ENCODE measurements around the gene CSMD2. TPM values are rescaled to one million over a fixed set of nuclear protein-coding genes. Genes with fewer than 3 reads are reported as not detected.
A peak's percentile ranks its signal among the peaks of the same experiment; 100 is the strongest.
"Not testable (repeated sequence)": the region's sequence is repeated elsewhere in the genome, so short reads cannot be mapped to it uniquely, and the experiment has no call there.

Gene CSMD2
- total RNA-seq, 1 donor from 2014 or later, result 0.22 TPM

DNA sequence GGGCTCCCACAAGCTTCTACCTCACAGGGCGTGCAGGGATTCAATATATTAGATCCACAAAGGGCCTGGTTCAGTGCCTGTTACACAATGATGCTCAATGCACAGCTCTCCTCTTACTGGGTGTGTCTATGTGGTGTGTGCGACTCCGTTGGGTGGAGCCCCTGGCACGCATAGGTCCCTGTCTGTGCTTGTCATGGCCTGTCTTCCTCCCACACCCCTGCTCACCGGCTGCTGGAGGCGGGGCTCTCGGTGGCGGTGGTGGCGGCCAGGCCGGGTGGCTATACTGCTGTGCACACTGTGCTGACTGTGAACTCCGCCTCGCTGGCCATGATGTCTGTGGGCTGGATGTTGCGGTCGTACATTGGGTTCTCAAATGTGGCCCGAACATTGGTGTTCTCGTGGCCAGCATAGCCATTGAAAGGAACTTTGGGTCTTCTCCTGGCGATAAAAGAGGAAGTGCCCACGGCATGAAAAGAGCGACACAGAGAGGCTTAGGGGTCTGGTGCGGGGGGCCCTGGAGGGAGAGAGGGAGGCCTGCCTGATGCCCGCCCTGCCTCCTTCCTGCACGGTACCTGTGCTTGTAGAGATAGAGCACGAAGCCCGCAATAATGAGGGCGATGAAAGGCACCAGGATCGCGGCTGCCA, 645.7 kb downstream of the CSMD2 start:
- ATAC-seq (no peak), DNase-seq (no peak)
- intact Hi-C loops (cut with micrococcal nuclease), result no loop called here

DNA sequence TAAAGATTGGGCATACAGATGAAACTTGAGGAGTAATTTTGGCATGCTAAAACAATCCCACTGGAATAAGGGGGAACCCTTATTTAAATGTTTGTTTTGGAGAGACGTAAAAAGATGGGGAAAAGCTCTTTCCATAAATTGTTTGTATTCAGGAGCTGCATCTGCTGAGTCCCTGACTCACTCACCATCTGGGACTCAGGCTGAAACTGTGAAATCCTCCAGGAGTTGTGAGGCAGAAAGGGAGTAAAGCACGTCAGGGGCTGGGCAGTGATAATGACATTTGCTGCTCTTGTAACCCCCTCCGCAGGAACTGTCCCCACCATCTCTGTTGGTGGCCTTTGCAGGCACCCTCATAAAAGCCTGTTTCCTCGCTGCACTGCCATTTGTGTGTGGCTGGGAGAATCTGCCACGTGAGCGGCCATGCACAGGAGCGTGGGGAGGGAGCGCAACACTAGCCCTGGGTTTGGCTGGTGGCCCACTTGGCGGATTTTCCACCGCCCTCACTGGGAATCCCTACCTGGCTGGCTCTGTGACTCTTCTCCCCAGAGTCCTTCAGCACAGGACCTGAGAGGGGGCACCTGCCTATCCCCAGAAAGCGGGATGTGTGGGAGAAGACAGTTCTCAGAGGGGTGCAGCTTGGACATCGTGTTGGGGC, 647.3 kb downstream of the CSMD2 start:
- DNase-seq, result no peak
- intact Hi-C loops (cut with micrococcal nuclease), result no loop called here
- ATAC-seq, result no peak

DNA sequence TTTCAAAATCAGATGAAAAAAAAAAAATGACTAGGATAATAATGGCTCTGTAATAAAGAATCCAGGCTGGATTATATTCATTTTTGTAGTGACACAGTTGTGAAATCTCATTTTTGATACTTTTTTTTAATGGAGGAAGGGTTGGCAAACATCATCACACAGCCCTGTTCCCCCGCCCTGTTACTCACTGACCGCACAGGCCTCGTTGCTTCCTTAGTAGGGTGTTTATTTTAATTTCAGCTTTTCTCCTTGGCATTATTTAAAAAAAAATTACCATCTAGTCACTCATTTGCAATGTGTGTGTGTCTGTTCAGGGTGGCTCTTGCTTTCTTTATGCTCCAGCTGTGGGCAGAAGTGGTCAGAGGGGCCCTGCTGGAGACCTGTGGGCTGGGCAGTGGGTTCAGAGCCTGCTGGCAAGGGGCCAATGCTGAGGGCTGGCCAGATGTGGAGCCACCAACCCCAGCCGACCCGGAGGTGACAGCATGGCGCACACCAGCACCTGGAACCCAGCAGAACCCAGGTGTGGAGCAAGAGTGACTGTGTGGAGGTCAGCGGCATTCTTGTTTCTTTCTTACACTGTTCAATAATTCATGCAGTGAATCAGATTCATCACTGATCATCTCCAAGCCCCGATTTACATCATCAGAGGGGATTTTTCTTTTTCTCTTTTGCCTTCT, 648.0 kb downstream of the CSMD2 start:
- no peak for DNase-seq
- ATAC-seq, result no peak
- intact Hi-C loops (cut with micrococcal nuclease), result no loop called here

DNA sequence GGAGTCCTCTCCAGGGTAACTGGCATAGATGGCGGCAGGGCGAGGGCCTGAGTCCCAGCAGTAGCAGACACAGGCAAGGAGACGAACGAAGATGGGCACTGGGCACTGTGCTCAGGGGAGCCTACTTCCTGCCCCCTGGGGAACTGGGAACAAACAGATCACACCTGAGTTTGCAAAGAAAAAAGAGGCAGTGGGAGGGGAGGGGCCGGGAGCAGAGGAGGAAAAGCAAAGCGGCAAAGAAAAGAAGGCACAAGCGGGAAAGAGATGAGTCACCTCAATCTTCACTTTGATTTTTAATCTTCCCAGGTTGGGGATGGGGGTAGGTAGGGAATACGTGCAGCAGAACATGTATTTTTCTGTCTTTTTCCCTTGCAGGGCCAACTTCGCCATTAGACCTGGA, 648.6 kb downstream of the CSMD2 start:
- intact Hi-C loops (cut with micrococcal nuclease), result no loop called here
- peak; percentile 8 for ATAC-seq
- no peak for DNase-seq

DNA sequence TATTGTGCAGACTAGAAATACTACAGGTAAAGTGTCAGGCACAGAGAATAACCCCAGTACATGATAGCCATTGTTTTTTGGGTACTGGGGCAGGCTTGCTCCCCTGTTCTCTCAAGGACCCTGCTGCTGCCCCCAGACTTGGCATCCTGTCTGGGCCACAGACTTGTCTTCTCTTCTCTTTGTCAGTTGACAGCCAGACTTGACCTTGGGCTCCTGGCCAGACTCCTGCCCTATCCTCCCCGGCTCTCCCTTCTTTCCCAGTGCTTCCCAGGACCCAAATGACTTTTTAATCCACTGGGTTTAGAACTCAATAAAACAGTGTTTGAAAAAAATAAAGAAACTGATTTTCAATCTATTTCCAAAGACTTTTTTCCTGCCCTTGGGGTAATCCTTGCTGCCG, 649.4 kb downstream of the CSMD2 start:
- peak; percentile 65 for DNase-seq
- peak; percentile 88 for ATAC-seq
- intact Hi-C loops (cut with micrococcal nuclease), result no loop called here

DNA sequence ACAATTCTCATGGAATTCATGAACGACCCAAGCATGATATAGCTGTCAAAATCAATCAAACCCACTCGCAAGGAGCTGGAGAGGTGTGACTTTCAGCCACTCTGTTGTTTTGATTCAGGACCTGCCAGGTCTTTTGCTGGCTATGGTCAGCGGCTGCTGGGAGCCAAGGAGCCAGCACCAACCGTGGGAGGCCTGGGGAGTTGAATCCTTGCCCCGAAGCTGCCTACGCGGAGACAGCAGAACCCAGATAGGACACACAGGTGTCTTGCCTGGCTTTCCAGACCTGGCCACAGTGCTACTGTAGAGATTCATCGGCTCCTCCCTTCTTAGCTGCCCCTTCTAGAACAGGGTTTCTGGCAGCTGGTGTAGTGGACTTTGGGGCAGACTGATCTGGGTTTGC, 649.9 kb downstream of the CSMD2 start:
- DNase-seq, result no peak
- peak; percentile 55 for ATAC-seq
- intact Hi-C loops (cut with micrococcal nuclease), result no loop called here

DNA sequence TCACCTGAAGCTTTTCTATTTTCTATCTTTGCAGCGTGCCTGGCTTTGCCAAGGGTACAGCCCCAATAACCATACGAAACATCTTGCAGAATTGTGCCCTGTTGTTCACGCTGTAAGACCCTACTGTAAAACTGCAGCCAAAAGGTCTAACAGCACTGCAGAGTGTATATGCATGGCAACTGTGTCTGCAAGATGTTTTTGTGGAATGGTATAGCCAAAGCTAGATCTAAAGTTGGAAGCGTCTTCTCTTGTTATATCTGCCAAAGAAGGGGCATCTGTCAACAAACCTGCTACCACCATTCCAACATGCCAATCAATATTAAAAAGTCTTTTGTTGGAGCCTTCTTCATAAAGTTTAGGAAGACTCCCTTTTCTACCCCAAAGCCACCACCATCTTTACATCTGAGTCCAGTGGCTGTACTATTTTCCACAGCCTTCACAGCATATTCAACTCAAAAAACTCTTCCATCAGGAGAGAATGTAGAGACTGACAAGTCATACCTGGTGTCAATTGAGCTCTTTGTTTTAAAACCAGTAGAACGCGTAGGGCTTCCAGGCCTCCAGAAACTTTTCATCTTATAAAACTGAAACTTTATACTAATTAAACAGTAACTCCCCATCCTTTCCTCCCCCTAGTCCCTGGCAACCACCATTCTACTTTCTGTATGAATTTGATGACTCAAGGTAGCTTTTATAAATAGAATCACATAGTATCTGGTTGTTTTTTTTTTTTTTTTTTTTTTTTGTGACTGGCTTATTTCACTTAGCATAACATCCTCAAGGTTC, 652.6 kb downstream of the CSMD2 start:
- intact Hi-C loops (cut with micrococcal nuclease), result no loop called here
- DNase-seq (no peak), ATAC-seq (no peak)

DNA sequence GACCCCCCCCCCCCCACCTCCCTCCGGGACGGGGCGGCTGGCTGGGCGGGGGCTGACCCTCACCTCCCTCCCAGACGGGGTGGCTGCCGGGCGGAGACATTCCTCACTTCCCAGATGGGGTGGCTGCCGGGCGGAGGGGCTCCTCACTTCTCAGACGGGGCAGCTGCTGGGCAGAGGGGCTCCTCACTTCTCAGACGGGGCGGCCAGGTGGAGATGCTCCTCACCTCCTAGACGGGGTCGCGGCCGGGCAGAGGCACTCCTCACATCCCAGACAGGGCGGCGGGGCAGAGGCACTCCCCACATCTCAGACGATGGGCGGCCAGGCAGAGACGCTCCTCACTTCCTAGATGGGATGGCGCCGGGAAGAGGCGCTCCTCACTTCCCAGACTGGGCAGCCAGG, 655.8 kb downstream of the CSMD2 start:
- ATAC-seq; DNase-seq; intact Hi-C loops (cut with micrococcal nuclease): not testable (repeated sequence)

DNA sequence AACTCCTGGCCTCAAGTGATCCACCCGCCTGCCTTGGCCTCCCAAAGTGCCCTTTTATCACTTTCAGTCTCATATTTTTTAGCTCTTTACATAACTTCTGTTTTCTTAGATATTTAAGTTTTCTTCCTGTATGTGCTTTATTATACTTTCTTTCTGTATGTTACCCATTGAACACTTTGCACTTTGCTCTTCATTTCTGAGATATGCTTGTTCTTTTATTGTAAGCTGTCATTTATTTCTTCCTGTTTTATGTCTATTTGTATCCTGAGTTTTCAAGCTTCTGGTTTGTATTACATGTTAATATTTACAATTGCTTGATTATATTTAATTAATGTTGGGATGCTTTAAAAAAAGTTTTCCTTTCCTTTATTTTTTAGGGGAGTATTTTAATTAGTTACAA, 656.9 kb downstream of the CSMD2 start:
- intact Hi-C loops (cut with micrococcal nuclease), result no loop called here
- ATAC-seq, result no peak
- no peak for DNase-seq

DNA sequence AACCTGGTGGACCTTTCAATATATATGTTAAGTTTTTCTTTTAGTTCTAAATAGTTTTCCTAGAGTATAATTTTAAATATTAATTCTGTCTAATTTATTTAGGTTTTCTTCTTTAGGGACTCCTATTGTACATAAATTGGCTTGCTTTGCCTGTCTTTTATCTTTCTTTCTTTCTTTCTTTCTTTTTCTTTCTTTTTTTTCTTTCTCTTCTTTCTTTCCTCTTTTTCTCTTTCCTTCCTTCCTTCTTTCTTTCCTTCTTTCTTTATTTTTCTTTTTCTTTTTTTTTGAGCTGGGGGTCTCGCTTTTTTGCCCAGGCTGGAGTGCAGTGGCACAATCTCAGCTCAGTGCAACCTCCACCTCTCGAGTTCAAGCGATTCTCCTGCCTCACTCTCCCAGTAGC, 657.4 kb downstream of the CSMD2 start:
- ATAC-seq (no peak), DNase-seq (no peak)
- intact Hi-C loops (cut with micrococcal nuclease), result no loop called here

DNA sequence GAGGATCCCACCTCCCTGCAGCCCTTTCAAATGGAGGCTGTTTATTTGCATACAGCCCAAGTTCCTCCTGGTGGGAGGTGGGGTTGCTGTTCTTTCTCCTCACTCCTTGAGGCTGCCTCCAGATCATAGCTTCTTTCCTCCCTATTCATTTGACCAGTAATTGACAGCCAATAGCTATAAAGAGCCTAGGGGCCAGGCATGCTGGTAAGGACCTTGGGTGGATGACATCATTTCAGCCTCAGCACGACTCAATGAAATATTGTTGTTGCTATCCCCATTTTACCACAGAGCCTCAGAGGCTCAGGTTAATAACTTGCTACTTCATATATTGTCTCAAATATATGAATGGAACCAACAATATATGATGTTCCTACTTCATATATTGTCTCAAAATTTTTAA, 661.5 kb downstream of the CSMD2 start:
- no peak for DNase-seq
- no peak for ATAC-seq
- intact Hi-C loops (cut with micrococcal nuclease), result no loop called here

DNA sequence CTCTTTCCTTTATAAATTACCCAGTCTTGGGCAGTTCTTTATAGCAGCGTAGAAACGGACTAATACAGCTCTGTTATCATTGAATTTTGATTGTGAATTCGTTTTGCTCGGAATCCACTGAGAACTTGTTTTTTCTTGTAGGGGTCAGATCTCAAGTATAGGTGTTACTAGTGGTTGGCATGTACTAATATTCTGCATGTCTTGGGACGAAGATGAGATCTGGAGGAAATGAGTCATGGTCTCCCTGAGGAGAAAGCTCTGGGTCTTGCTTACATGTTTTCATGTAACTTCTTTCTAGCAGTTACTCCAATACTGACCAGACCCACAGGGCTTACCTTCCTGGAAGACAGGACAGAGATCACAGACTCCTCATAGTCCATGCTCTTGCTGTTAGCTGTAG, 662.3 kb downstream of the CSMD2 start:
- intact Hi-C loops (cut with micrococcal nuclease), result no loop called here
- DNase-seq, result no peak
- no peak for ATAC-seq

DNA sequence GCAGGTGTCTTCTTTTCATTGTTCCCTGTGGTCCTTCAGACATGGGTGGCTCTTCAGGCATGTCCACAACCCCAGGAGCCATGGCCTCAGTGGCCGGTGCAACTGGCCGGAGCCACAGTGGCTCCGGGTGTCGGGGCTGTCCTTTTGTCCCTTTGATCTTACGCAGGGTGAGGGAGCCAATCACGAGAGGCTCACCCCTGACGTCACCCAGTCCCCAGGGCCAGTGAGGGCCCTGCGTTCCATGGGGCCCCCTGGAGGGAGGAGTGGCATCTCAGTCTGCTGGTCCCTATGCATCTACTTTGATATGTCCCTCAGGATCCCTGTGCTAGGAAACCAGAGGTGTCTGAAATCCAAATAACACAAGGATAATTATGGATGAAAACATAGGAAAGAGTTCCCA, 663.3 kb downstream of the CSMD2 start:
- DNase-seq (no peak), ATAC-seq (no peak)
- intact Hi-C loops (cut with micrococcal nuclease), result no loop called here

DNA sequence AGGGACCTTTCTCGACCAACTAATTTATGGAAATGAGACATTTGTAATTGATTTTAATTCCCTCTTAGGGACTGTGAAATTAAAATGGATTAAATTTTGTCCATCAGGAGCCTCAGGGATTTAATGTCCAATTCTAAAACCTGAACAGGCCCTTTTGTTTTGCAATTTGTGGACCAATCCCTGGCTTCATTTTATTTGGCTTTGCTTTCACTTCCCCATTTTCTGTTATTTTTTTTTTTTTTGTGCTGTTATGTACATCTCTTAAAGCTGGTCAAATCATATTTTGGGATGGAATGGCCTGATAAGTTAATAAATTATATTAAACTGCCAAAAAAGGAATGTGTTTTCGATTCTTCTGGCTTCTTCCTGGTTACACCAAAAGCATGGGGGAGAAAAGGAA, 663.7 kb downstream of the CSMD2 start:
- ATAC-seq (no peak), DNase-seq (no peak)
- intact Hi-C loops (cut with micrococcal nuclease), result no loop called here

DNA sequence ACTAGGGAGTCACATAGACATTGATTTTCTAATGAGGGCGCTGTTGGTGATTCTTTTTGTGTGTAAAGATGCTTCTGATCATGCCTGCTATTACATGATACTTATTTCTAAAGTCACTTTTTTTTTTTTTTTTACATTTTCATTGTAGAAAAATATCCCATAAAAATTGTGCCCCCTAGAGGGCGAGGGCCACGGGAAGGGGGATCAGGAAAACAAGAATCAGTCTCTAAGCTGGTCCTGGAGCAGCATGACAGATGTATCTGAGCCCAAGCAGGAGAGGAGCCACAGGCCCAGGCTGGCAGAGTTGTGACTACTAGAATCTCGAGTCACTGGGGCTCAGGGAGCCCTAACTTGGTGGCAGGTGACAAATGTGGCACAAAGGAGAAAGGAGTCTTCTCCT, 664.5 kb downstream of the CSMD2 start:
- DNase-seq (no peak), ATAC-seq (no peak)
- intact Hi-C loops (cut with micrococcal nuclease), result no loop called here

DNA sequence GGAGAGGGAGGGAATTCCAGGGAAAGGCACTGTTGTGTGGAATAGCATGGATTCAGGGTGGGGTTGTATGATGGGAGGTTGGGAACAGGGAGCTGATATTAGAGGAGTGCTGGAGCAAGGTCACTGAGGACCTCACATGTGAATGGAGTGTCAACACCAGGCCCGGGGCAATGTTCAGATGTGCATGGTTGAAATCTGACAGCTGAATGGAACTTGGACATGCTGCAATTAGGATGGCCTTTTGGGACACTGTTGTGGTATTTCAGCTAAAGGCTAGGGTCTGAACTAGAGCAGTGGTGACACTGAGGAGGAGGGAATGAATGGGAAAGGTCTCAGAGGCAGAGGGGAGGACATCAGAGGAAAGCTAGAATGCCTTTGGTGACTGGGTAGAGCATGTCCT, 667.6 kb downstream of the CSMD2 start:
- DNase-seq, result no peak
- ATAC-seq, result no peak
- intact Hi-C loops (cut with micrococcal nuclease), result no loop called here

DNA sequence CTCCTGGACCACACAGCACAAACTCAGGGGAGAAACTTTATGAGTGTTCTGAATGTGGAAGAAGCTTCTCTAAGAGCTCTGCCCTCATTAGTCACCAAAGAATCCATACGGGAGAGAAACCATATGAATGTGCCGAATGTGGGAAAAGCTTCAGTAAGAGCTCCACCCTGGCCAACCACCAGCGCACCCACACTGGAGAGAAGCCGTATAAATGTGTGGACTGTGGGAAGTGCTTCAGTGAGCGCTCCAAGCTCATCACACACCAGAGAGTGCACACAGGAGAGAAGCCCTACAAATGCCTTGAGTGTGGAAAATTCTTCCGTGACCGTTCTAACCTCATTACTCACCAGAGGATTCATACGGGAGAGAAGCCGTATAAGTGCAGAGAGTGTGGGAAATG, 670.1 kb downstream of the CSMD2 start:
- no peak for ATAC-seq
- no peak for DNase-seq
- intact Hi-C loops (cut with micrococcal nuclease), result no loop called here

DNA sequence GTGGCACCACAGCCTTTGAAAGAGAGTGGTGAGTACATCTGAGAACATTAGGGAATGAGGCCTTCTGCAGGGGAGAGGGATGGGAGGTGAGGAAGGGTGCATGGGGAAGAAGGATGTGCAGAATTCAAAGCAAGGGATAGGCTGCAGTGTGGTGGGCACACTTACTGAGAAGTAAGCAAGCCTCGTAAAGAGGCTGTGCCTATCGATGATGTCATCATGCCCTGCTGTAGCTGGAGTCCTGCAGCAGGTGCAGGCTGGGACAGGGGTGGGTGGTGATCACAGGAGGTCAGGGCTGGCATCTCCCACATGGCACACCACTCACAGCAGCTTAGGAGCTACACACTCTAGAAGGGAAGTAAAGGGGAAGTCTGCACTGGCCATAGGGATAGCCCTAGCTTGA, 676.4 kb downstream of the CSMD2 start:
- intact Hi-C loops (cut with micrococcal nuclease), result no loop called here
- ATAC-seq (no peak), DNase-seq (no peak)

DNA sequence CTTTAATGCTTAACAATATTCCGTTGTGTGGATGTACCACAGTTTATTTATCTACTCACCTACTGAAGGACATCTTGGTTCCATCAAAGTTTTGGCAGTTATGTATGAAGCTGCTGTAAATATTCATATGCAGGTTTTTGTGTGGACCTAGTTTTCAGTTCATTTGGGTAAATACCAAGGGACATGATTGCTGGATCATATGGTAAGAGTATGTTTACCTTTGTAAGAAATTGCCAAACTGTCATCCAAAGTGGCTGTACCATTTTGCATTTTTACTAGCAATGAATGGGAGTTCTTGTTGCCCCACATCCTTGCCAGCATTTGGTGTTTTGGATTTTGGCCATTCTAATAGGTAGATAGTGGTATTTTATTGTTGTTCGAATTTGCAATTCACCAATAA, 682.6 kb downstream of the CSMD2 start:
- ATAC-seq, result no peak
- DNase-seq, result no peak
- intact Hi-C loops (cut with micrococcal nuclease), result no loop called here

DNA sequence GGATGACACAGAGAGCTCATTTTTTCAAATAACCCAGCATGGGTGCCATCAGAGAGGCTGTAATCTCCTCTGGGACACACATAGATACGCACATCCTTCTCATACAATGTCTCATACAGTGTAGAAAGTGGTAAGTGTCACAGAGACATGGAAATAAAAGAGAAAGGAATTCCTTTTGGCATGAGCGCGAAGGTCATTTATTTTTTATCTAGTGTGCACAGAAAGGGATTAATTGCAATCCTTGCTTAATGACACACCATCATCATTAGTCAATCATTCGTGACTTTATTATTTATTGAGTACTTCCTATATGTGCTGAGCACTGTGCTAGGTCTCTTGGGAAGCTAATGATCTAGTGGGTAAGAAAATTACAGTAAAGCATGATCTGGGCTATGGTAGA, 687.6 kb downstream of the CSMD2 start:
- DNase-seq (no peak), ATAC-seq (no peak)
- intact Hi-C loops (cut with micrococcal nuclease), result loop anchor here (10.0 kb wide), 1 partner anchor 137 kb away; no protein-coding TSS in a partner anchor

Data from left ventricle myocardium superior (tissue), 1 donor.